ENCODE data around the gene VDAC1.
"Not testable (repeated sequence)": the region's sequence is repeated elsewhere in the genome, so short reads cannot be mapped to it uniquely, and the experiment has no call there.

Gene VDAC1

DNA sequence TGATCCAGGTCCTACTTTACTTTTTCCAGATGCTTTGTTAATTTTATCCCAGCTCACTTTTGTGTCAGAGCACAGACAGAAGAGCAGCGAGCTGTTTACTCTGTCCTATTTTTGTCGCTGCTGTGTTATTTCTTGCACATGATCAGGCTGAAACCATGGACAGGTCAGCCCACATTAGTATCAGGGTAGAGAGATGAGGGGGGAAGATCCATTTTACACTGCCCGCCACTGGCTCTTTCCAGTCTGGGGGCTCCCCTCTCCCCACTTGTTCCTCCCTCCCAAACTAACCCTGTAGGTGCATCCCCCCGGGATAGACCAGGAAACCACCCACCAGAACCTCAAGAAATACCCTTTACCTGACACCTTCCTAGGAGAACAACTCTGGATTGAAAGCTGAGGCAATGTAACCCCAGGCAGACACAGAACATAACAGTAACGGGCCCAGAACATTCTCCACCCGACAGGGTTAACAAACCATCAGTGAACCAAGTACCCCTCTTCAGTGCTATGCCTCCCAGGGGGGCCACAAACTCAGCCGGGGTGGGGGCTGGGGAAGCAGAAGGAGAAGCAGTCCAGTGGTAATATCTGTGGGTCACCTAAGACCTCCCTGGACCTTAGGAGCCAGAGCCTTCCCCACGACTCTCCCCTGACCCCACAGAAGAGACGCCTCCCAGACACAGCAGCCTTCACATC is 10.3 kb downstream of the VDAC1 start:
- no peak for DNase-seq

DNA sequence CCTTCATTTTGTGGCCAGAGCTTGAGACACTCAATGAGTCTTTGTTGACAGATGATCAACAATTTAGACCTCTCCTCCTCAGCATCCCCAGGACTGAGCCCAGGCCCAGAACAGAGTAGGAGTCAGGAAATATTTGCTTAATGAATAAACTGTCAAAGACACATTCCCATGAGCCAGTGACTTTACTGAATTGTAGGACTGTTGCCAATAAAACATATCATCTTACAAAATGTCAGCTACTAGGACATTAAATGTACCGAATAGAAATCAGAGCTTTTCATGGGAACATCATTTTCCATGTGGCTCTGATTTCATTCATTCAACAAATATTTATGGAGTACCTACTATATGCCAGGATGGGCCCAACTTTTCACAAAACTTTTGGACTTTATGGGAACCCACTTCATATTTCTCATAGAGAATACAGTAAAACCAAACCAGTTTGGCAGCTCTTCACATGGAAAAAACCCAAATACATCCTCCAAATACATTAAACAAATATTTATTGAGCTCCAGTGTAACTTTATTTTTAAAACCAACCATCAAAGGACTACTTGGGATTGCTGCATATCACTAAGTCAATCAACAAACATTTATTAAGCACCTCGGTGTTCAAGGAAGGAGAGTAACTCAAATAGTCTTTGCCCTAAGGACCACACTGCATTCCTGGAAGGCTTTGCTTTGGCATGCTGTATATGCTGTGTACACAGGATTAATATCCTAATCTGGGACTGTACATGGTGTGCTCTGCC is 11.4 kb downstream of the VDAC1 start:
- no peak for DNase-seq

DNA sequence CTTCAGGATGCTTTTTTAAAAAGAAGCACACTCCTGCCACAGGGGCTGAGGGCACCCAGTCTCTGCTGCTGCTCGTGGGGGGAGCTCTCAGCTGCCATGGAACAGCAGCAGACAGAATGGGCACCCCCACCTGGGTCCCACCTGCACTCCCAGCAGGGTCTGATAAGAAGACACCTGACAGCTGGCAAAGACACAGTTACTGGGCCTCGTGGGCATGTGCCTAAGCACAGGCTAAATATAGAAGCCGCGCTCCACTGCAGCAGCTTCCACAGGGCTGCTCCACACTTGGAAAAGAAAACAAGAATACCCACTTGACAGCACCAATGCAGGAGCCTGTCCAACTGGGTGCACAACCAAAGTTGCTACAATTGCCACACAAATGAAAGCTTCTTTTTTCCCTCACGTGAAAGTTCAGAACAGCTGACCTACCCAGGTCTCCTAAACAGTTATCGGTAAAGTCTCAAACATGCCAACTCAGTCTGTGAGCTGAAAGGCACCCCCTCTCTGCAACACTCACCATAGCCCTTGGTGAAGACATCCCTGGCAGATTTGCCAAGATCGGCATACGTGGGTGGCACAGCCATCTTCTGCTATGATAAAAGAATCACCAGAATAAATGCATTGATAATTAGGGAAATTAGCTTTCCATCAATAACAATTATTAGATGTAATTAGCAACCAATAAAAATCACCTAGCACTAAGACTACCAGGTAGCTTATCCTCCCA is 12.2 kb downstream of the VDAC1 start:
- peak; percentile 16 for DNase-seq

DNA sequence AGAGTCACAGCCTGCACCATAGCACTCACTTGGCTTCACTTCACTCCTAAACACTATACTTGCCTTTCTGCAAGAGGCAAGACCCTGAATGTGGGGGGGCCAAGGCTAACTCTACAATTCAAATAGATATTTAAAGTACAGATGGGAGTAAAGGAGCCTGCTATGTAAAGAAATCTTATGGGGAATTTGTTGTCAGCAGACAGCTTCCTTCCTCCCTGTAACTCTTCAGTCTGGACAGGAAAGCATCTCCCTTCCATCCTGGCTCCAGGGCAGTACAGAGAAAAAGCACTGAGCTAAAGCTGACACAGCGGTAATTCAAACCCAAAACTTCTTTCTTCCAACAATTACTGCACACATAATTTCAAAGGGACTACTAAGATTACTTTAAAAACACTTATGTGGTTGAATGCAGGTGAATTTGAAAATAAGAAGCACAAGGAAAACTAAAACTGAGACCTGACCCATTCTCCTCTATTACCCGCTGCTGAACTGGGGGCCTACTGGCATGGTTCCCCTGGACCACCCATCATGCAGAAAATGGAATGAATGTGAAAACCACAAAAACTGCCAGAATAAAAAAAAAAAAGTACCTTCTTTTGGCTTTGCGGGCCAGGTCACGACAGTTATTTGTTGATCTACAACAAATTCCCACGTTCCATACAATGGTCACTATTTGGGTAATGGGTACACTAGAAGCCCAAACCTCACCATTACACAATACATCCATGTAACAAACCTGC is 13.4 kb downstream of the VDAC1 start:
- no peak for DNase-seq

DNA sequence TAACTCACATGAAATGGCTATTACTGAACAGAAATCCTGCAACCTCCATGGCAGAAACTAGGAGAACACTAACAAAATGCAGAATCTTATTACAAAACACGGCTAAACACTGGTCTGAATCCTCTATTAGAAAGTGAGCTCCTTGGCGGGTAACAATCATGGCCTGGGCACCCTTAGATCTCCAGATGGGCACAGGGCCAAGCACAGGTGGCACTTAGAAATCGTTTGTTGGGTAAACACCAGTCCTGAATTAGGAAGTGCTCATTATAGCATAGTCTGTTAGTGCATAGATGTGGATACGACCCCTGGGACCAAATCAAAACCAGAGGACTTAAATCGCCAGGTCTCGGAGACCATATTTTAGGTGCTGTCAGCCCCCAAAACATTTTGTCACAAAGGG is 14.4 kb downstream of the VDAC1 start:
- peak; percentile 55 for DNase-seq

DNA sequence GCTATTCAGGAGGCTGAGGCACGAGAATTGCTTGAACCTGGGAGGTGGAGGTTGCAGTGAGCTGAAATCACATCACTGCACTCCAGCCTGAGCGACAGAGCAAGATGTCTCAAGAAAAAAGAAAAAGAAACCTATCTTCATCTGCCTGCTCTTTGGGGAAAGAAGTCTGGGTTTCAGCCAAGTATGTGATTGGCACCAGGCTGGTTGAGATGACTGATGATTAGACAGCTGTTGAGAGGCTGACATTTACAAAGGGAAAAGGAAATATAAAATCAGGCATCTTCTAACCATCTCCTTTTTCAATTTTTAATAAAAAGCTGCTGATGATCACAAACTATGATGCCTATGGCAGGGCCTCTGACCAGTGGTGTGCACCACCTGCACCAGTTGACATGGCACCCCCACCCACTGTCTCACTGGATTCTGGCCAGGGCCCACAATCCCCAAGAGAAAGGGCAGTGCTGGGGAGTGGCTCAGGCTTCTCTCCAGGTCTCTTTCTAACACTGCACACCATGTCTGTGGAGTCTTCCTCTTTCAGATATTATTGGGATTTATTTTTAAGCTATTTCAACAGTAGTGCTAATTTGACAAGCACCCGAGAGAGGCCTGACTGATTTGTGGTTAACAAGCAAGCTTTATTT is 19.1 kb downstream of the VDAC1 start:
- no peak for DNase-seq

DNA sequence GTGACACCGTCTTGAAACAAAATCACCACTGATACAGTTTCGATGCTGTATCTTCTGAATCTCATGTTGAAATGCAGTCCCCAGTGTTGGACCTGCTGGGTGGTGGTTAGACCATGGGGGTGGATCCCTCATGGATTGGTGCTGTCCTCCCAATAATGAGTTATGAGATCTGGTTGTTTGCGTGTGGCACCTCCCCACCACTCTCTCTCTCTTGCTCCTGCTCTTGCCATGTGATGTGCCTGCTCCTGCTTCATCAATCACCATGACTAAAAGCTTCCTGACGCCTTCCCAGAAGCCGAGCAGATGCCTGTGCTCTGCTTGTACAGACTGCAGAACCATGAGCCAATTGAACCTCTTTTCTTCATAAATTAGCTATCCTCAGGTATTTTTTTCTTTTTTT is 21.1 kb downstream of the VDAC1 start:
- no peak for DNase-seq

DNA sequence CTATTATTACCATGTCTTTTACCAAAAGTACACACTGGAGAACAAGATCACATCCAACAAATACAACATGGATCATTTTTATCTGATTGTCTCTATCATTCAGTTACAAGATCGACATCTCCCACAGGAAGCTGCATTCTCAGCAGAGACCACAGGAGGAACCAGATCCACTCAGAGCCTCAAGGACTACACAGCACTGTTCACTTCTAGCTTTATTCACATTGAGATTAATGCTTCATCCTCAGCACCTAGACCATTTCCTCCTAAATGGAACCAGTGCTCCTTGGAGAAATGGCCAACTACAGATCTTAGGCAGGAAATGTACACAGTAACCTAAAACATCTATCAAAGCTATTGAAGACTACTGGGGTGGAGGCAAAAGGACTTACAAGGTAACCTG is 23.1 kb downstream of the VDAC1 start:
- no peak for DNase-seq

DNA sequence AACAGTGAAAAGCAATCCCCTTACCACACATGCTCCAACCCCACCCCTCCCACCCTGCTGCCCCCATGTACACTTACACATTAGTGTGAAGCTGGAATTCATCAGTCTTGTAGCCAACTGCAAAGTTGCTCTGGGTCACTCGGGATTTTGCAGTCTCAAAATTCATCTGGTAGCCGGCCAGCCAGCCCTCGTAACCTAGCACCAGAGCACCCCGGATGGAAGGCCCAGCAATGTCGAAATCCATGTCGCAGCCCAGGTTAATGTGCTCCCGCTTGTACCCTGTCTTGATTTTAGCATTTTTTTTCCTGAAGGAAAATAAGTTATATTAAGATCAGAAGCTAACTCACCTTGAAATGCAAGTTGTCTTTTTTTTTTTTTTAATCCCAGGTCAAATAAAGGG is 24.1 kb downstream of the VDAC1 start:
- no peak for DNase-seq

DNA sequence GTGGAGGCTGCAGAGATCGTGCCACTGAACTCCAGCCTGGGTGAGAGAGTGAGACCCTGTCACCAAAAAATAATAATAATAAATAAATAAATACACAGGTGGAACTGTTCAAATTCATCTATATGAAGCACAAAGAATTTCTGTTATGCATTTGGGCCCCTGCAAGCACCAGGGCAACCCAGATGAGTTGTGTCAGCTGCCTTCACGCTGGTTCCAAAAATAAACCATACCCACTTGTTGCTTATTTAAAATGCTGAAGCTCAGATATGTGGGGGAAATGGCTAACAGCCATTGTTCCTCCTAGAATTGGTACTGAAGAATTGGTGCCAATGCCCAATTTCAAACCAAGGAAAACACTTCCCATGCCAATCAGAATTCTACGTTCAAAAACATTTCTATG is 25.8 kb downstream of the VDAC1 start:
- DNase-seq: no peak

DNA sequence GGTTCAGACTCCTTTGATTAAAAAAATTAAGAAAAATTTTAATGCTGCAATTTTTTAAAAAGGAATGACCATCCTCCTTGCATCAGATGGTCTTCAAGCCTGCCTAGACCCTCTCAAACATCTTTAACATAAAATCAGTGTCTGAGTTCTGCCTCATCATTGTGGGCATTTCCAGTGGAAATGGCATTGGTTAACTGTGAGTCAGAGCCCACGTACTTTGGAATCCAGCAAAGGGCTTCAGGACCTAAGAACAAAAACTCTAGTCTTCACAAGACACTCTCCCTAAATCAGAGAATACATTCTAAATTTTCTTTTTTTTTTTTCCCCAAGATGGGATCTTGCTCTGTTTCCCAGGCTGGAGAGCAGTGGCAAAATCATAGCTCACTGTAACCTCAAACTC is 26.9 kb downstream of the VDAC1 start:
- DNase-seq: no peak

DNA sequence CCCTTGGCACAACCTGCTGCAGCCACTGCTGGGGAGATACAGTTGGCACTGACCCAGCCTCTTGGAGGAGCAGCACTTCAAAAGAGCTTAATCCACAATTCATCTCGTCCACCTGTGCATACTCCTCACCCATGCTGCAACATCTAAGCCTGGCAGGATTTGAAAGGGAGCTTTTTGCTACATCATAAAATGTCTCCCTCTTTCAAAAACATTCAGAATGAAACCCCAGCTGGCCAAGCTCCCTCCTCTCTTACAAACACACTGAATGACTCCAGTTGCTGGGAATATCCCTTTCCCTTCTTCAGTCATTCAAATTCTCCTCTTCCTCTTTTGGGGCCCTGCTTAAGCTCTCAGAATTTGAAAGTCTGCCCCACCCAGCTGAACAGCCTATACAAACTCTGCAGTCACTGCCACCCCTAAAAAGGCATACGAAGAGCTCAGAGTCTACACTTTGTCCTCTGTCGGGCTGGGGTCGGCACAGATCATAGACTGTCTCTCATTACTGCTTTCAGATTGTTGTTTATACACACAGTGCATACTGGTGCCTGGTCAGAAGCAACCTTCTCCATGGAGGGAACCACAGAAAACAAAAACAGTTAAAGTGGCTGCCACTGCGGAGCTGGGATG is 27.5 kb downstream of the VDAC1 start:
- peak; percentile 72 for DNase-seq

DNA sequence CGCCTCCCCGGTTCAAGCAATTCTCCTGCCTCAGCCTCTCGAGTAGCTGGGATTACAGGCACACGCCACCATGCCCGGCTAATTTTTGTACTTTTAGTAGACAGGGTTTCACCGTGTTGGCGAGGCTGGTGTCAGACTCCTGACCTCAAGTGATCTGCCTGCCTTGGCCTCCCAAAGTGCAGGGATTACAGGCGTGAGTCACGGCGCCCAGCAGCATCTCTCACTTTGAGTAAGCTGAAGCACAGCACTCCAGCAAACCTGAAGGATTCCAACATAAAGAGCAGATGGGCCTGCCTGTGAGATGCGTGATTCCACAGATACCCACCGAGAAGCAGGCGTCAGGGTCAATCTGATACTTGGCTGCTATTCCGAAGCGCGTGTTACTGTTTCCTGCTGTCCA is 29.2 kb downstream of the VDAC1 start:
- not testable (repeated sequence) for DNase-seq

DNA sequence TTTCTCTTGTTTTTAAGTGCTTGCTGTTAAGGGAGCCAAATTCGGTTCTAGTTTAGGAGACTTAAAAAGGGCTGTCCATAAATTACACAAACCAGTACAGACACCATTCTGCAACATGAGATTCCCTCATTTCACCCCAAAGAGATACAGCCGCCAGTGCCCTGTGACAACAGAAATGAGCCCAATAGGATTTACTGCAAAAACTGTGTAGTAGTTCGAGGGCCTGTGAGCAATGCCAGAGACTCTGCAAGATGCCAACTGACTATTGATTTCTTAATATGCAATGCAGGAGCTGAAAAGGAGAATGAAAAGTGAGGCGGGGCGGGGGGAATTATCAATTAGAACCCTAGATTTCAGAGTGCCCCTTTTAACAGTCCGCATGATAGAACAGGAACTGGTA is 30.6 kb downstream of the VDAC1 start:
- DNase-seq: no peak

DNA sequence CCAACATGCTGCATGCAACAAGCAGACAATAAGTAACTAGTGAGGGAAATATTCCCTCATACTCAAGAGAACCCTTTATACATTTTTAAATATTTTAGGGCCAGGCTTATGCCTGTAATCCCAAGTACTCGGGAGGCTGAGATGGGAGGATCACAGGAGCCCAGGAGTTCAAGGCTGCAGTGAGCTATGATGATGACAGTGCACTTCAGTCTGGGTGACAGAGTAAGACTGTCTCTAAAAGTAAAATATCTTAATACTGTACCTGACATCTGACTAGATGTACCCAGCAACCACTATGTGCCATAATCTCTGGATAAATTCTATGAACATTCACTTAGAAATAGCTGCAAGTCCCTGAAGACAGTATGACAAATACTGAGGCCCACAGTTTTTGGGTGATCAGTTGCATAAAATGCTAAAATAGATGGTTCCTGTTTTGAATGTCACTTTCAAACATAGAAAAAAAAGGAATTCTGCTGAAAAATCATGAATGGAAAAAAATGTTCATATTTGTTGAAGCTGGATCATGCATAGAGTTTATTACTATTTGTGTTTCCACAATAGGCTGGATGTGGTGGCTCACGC is 34.4 kb downstream of the VDAC1 start:
- no peak for DNase-seq

DNA sequence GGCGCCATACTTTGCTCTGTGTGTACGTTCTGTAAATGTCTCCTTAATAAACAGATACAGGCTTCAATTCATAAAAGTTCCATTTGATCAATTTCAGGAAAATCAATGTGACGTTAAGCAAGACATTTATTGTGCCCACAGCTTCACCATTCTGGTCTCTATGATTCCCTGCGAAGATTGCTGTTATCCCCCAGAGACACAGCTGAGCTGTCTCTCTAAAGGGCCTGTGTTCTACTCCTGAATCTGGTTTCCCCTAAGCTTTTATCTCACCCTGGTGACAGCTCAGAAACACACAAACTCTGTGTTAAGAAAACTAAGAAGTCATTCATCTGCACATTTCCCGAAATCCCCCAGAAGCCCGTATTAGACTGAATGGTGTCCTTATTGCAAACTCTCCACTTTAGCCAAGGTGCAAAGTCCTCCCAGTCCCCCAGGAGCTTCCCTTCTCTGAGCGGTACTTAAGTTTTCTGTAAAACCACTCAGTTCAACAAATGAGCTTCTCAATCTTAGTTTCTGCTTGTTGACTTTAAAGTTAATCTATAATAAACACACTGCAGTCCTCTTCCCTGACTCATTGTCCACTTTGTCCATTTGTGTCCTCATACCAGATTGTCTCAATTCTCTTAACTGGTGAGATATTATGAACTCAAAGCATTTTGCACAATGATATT is 35.0 kb downstream of the VDAC1 start:
- DNase-seq: no peak

DNA sequence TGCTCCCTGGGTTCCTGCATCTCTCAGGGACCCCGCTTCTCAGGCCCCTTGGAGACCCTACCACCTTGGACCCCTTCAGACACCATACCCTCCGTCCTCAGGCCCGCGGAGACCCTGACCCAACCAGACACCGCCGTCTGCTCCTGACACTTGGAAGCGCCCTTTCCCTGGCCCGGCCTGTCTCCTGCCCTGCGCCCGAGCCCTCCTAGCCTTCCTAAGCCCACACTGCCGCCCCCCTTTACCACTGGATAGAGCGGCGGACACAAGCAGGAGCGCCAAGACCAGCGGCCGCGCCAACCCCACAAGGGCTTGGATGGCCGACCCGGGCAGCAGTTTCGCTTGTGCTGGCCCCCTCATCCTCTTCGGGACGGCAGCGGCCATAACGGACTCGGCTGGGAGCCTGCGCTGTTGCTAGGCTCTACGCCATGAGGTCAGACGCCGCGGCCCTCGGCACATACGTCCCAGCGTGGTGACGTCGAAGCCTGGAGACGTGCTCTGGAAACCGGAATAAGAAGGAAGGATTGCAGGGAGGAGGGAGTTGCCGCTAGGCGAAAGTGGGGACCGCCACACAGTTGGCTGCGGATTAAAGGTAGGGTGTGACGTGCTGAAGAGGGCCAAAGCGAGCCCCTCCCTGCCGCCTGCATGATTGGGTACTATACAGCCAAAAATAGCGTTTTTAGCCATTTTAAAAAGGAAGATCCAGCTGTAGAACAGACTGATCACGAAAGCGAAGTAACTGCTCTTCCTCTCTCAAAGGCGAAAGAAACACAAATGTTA is 36.4 kb downstream of the VDAC1 start, which contains the start of gene C5orf15:
Gene C5orf15, minus strand, starts transcription at position 422 of the 777 bp plus-strand sequence. Its CDS starts 41 bp downstream, at position 381.
- peak; percentile 80 for DNase-seq

DNA sequence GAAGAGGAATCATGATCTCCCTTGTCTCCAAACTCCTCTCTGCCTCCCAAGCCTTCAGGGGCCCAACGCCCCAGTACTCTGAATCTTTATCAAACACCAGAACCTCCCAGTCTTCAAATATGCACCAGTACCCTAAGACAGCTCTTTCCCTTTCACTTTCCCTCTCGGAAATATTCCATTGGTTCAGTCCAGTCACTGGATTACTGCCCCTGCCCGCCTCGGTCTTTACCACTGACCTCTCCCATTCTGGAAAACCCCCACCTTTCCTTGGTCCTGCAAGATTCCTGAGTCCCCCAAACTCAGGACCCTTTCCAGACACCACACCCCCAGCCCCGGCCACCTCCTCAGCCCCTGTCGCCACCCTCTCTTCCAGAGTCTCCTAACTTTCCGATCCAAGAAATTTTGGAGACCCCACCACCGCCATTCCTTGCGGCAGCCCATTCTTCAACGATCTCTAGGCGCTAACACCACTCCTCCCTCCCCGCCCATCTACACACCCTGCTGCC is 37.0 kb downstream of the VDAC1 start:
- DNase-seq: no peak

DNA sequence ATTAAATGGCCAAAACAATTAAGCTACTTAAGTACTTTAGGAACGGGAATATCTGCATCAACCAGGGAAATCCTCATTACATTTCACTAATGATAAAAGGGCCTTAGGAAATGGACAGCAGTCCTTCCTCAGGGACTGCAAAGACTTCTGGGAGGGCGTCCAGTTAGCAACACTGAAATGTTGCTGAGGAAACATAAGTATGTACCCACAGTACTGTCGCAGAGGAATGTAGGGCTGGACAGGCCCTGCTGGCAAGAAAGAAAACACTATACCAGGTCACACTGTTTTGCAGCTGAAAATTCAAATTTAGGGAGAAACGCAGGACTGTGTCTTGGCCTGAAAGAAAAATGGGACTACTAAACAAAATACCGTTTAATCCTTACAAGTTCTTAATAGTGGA is 37.7 kb downstream of the VDAC1 start:
- DNase-seq: no peak

DNA sequence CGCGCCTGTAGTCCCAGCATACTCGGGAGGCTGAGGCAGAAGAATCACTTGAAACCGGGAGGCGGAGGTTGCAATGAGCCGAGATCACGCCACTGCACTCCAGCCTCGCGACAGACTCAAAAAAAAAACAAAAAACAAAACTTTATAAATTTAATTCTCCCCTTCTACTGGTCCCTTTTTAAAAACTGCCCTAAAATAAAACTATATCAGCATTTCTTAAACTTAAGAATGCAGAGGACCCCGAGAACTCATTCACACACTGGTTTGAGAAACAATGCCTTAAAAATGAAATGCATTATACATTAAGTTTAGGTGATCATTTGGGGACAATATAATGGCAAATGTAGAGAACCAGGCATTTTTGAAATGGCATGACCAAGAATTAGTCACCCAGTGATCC is 38.7 kb downstream of the VDAC1 start:
- no peak for DNase-seq
